Large intestine (tissue), 3 donors: ENCODE results near the gene PAX2. TPM values are rescaled to one million over a fixed set of nuclear protein-coding genes. Genes with fewer than 3 reads are reported as not detected.

Experiments
- DNase-seq, 2 donors: peaks; one replicate each; pipeline versions ENCODE4 v3.0.0 to v3.0.0-alpha.2; 2013
- H3K27ac ChIP-seq: one replicate; pipeline ENCODE4 v1.5.1; 2013; ENCODE audit warnings: low read length
- H3K27me3 ChIP-seq: 2 replicates; pipeline ENCODE4 v1.6.1; 2013; ENCODE audit warnings: low read length; ENCODE audit not compliant: control insufficient read depth, insufficient read depth
- H3K36me3 ChIP-seq: 2 replicates; pipeline ENCODE4 v1.6.1; 2013; ENCODE audit warnings: low read length; ENCODE audit not compliant: control insufficient read depth, insufficient read depth
- H3K4me1 ChIP-seq: one replicate; pipeline ENCODE4 v1.6.1; 2013; ENCODE audit warnings: low read length; ENCODE audit not compliant: control insufficient read depth, insufficient read depth
- H3K4me3 ChIP-seq: one replicate; pipeline ENCODE4 v1.5.1; 2013; ENCODE audit warnings: low read length
- H3K9me3 ChIP-seq: one replicate; pipeline ENCODE4 v1.6.1; 2013; ENCODE audit warnings: mild to moderate bottlenecking, low read depth, low read length, moderate library complexity; ENCODE audit not compliant: control insufficient read depth
- WGBS: methylation state at CpG from one replicate; pipeline ENCODE4 v1.1.5; 2013; ENCODE audit warnings: low lambda C conversion rate; ENCODE audit not compliant: insufficient coverage; 5-methylcytosine and 5-hydroxymethylcytosine counted together
- polyA plus RNA-seq: library from polyadenylated mRNA; unstranded; fragments of 120-200 nt; gene quantifications from one replicate; pipeline ENCODE4 v1.2.1, GENCODE V29; 2013

PAX2 gene
- polyA plus RNA-seq, 1 donor: 0.06 TPM

DNA sequence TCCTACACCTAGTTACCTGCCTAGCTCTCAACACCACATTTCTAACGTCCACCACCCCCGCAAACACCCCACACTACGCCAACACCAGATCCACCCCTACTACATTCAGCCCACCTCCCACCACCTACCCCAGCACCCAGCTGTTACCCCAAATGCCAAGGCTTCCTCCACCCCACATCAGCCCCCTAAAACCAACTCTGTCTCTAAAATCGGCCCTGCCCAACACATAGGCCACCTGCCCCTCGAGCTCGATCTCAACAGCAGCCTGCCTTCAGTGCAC, 114.0 kb downstream of the PAX2 start:
- peaks cover 46% of the 10 kb centered on the region for H3K27me3 ChIP-seq
- H3K9me3 ChIP-seq: no peaks in the 10 kb centered on the region
- no peak overlapping the region for H3K4me3 ChIP-seq
- no peaks in the 10 kb centered on the region for H3K36me3 ChIP-seq
- no peaks in the 10 kb centered on the region for H3K4me1 ChIP-seq
- WGBS: 40% methylated on average over 1 of the region's 6 CpGs
- no peak overlapping the region for H3K27ac ChIP-seq
- DNase-seq: no peak

DNA sequence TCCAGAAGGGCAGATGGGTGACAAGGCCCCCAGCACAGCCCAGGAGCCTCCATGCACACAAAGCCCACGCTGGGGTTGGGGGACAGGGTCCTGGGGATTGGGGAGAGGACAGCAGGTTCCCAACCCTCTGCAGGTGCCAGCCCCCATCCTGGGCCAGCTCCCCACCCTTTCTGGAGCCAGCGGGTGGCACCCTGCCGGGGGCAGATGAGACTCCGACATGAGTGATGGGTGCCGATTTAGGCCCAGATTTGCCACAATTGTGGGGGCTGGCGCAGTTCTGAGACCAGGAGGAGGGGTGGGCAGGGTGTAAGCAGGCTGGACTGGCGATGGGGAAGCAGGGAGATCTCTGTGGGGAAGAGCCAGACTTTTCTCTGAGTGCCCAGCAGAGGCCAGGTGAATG, 118.1 kb downstream of the PAX2 start:
- no peak overlapping the region for H3K4me3 ChIP-seq
- no peak overlapping the region for H3K27ac ChIP-seq
- H3K27me3 ChIP-seq: peaks cover 49% of the 10 kb centered on the region
- no peaks in the 10 kb centered on the region for H3K4me1 ChIP-seq
- no peak for DNase-seq
- H3K36me3 ChIP-seq: no peaks in the 10 kb centered on the region
- H3K9me3 ChIP-seq: no peaks in the 10 kb centered on the region
- no CpG with 5 or more reads among the region's 7 CpGs for WGBS

DNA sequence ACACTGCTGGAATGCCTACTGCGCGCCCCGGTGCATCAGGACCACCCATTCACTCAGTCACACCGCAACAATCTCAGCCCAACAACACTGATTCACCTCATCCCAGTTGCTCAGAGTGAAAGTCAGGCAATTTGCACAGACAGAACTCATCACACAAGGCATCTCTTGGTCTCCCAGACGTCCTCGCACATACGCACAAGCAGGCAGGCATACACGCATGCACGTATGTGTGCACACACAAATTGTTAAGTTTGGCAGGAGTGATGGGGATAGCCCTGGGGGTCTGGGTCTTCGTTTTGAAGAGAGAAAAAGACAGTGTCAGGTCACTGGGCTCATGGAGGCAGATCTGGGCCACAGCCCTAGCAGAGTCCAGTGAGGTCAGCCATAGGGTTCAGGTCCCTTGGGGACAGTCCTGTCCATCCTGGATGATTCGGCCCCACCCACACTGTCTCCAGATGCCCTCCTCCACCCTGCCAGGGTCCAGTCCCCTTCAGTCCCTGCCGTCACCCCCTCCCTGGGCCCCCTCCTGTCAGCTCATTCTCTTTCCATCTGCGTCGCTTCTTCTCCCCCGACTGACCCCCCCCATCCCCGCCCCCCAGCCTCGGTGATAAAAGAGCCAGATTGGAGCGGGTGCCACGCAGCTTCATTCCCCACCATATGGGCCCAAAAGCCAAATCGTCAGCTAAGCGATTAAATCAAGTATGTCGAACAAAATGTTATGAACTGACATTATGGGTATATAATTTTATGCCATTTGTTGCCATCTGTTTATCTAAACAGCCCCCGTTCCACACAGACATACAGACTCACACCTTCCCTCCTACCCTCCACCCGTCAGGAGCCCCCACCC, 118.9 kb downstream of the PAX2 start:
- H3K36me3 ChIP-seq: no peaks in the 10 kb centered on the region
- H3K4me3 ChIP-seq: no peak overlapping the region
- H3K27me3 ChIP-seq: peaks cover 41% of the 10 kb centered on the region
- no peaks in the 10 kb centered on the region for H3K9me3 ChIP-seq
- DNase-seq: no peak
- H3K4me1 ChIP-seq: no peaks in the 10 kb centered on the region
- 100% methylated on average over 1 of the region's 24 CpGs for WGBS
- H3K27ac ChIP-seq: no peak overlapping the region

DNA sequence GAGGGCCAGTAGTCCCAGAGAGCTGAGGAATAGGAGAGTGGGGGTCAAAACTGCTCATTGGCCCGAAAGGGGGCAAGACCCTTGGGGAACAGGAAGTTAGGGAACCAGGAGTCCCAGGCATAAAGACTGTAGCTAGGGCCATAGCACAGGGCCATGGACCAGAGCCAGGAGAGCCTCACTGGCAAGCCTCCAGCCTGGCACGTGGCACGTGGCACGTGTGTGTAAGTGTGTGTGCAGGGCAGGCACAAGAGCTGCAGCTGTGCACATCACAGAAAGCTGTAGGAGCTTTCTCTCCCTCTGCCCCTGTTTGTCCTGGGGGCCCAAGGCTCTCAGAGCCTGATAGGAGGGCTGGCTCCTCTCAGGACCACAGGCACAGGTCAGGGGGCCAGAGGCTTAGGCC, 119.6 kb downstream of the PAX2 start:
- peaks cover 38% of the 10 kb centered on the region for H3K27me3 ChIP-seq
- WGBS: no CpG with 5 or more reads among the region's 4 CpGs
- no peak overlapping the region for H3K4me3 ChIP-seq
- no peaks in the 10 kb centered on the region for H3K36me3 ChIP-seq
- no peak overlapping the region for H3K27ac ChIP-seq
- H3K4me1 ChIP-seq: no peaks in the 10 kb centered on the region
- no peaks in the 10 kb centered on the region for H3K9me3 ChIP-seq
- no peak for DNase-seq

DNA sequence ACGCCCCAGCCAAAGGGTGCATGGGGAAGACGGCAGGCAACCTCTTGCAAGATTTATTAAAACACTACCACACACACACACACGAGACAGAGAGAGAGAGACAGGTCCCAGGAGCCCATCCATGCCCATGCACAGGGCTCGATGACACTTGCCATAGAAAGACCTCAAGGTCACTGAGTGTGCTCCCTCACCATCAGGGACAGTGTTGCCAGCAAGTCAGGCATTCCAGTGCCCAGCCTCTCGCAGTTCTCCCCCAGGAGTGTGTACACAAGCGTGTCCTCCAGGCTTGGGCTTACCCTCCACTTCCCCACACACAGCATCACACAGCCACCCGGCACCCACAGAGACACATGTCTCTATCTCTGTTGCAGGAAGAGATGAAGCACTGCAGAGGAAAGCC, 120.6 kb downstream of the PAX2 start:
- H3K4me1 ChIP-seq: no peaks in the 10 kb centered on the region
- H3K36me3 ChIP-seq: no peaks in the 10 kb centered on the region
- DNase-seq: no peak
- no peak overlapping the region for H3K27ac ChIP-seq
- peaks cover 29% of the 10 kb centered on the region for H3K27me3 ChIP-seq
- H3K4me3 ChIP-seq: no peak overlapping the region
- no CpG with 5 or more reads among the region's 7 CpGs for WGBS
- no peaks in the 10 kb centered on the region for H3K9me3 ChIP-seq

DNA sequence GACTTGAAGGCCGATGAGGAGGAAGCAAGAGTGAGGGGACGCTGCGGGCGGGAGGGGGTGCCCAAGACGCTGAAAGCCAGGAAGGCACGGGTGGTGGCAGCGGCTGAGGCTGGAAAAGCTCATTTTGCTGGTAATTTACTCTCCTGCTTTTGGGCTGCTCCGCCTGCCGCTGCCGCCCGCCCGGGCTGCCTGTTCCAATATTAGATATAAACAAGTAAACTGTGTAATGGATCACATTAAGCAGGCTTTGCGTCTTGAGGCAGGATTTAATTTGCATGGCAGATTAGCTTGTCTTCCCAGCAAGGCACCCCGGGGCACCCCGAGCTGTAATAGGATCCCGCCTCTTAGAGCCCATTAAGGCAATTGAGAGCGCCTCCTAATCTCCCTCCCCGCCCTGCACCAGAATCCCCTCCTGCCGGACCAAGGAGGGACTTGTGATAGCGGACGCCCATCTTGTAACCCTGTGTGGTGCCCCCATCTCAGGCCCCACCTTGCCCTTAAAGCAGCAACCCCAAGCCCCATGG, 121.3 kb downstream of the PAX2 start:
- H3K36me3 ChIP-seq: no peaks in the 10 kb centered on the region
- H3K27me3 ChIP-seq: peaks cover 23% of the 10 kb centered on the region
- no peaks in the 10 kb centered on the region for H3K4me1 ChIP-seq
- no peak for DNase-seq
- H3K4me3 ChIP-seq: no peak overlapping the region
- no peaks in the 10 kb centered on the region for H3K9me3 ChIP-seq
- WGBS: no CpG with 5 or more reads among the region's 21 CpGs
- H3K27ac ChIP-seq: no peak overlapping the region

DNA sequence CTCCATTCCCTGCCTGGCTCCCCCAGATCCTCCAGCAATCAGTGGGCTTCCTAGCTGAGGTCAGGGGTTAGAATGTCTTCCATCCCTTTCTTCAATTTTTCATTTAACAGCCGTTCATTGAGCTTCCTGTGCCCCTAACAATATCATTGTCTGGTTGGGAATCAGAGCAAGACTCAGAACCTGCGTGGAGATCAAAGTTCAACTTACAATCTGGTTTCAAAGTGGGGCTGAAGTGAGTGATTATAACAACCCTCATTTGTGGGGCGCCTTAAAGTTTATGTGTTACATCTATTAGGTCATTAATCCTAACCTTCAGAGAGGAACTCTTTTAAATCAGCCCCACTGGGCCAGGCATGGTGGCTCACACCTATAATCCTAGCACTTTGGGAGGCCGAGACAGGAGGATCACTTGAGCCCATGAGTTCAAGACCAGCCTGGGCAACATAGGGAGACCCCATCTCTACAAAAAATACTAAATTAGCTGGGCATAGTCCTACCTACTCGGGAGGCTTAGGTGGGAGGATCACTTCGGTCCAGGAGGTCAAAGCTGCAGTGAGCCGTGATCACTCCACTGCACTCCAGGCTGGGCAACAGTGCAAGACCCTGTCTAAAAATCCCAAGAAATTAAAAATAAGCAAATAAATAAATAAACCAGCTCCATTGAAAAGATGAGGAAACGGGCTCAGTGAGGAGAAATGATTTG, 122.0 kb downstream of the PAX2 start:
- Histone ChIP-seq H3K36me3 (no peaks in the 10 kb centered on the region), H3K27me3 (peaks cover 20% of the 10 kb centered on the region), H3K4me3 (no peak overlapping the region), H3K9me3 (no peaks in the 10 kb centered on the region), H3K4me1 (no peaks in the 10 kb centered on the region), H3K27ac (no peak overlapping the region)
- 95% methylated on average over 4 of the region's 8 CpGs for WGBS
- peak in 1 of 2 donors; percentile 62 for DNase-seq

DNA sequence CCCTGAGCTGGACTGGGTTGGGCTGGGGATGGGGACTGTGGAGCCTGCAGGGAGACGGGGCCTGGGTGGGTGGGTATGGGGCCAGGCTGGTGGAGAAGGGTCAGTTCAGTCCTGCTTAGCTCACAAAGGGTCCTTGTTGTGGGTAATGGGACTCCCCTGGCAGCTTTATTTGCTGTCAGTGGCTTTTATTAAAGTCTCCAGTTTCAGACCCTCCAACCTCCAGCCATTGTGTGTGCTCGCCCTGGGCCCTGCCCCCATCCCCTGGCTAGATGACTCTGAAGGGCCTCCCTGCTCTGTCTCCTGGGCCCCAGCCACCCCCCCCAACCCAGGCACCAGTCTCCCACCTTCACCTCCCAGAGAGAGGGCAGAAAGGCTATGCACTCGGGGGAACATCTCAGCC, 123.0 kb downstream of the PAX2 start:
- H3K27me3 ChIP-seq: peaks cover 17% of the 10 kb centered on the region
- no peak for DNase-seq

DNA sequence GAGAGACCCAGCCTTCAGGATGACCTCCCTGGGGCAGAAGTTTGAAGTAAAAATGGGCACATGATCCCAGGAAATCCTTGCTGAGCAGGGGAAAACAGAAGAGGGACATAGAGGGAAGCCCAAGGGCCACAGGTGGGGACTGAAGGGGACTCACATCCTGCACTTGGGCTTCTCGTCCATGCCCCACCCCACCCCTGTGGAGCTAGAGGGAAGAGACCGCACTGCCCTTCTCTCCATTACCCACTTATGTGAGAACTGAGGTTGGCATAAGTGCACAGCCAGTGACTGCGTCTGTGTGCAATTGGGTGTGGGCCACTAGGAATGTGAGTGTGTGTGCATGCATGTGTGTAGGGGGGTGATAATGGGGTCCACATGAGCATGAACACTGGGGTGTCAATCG, 124.0 kb downstream of the PAX2 start:
- no CpG with 5 or more reads among the region's 4 CpGs for WGBS
- peaks cover 17% of the 10 kb centered on the region for H3K27me3 ChIP-seq
- H3K9me3 ChIP-seq: no peaks in the 10 kb centered on the region
- no peaks in the 10 kb centered on the region for H3K36me3 ChIP-seq
- no peak overlapping the region for H3K4me3 ChIP-seq
- H3K4me1 ChIP-seq: no peaks in the 10 kb centered on the region
- no peak for DNase-seq
- H3K27ac ChIP-seq: no peak overlapping the region

More for the DNA sequence above, 123.0 kb downstream of the PAX2 start:
- no peaks in the 10 kb centered on the region for H3K4me1 ChIP-seq
- no peaks in the 10 kb centered on the region for H3K36me3 ChIP-seq
- no peak overlapping the region for H3K27ac ChIP-seq
- no peak overlapping the region for H3K4me3 ChIP-seq
- WGBS: no CpG with 5 or more reads among the region's 3 CpGs
- H3K9me3 ChIP-seq: no peaks in the 10 kb centered on the region

DNA sequence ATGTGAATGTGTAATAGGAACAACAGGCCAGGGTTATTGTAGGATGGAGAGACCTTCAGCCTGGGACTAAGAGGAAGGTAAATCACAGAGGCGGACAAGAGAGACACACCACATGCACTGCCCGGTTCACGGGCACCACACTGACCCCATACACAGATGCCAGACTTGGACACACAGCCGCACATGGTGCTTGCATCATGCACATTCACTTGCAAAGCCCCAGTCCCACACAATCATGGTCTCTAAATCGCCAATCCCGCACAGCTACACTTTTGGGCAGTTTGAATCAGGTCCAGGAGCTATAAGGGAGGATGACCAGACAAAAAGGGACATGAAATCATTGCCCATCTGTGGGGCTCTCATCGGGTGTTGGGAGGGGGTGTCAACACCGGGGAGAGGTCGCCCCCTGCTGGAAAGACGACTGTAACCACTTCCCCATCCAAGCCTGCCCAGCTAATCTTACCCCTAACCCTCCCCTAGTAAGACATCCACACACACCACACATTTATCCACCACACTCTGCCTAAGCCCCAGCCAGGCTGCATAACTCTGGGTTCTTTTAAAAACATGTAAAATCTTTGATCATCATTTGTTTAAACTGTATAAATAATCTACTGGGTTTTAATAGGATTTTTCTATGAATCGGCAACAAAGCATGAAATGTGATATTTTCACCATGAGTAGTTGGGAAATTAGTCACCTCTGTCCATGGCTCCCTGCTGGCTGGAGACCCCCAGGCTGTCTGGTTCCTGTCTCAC, 126.8 kb downstream of the PAX2 start:
- Histone ChIP-seq H3K9me3 (no peaks in the 10 kb centered on the region), H3K27me3 (no peaks in the 10 kb centered on the region), H3K4me1 (peaks cover 16% of the 10 kb centered on the region), H3K27ac (no peak overlapping the region), H3K36me3 (no peaks in the 10 kb centered on the region), H3K4me3 (no peak overlapping the region)
- WGBS: no CpG with 5 or more reads among the region's 11 CpGs
- DNase-seq: no peak
